Lung (tissue), 12 donors: ENCODE measurements around the gene GPC6. TPM values are rescaled to one million over a fixed set of nuclear protein-coding genes. Genes with fewer than 3 reads are reported as not detected.

ENCODE experiments used
- ATAC-seq: fragments of 200-7000 bp; cut with Tn5 transposase; one replicate; pipeline ENCODE4 v1.9.1; 2020; ENCODE audit warnings: moderate number of reproducible peaks; ENCODE audit not compliant: insufficient read depth, low FRiP score
- DNase-seq, 3 donors: peaks; one replicate each; pipeline ENCODE4 v3.0.0-alpha.2; 2013 to 2017
- H3K27ac ChIP-seq, 2 donors: one replicate each; pipeline ENCODE4 v1.5.1; 2013; ENCODE audit warnings: mild to moderate bottlenecking in 2 of 2, moderate library complexity in 2 of 2, control low read depth in 1 of 2, inconsistent platforms in 1 of 2, low read depth in 1 of 2, low read length in 1 of 2
- H3K27me3 ChIP-seq, 3 donors: one replicate each; pipeline ENCODE4 v1.5.1; 2013; ENCODE audit warnings: low read length in 2 of 3; ENCODE audit not compliant: control insufficient read depth in 3 of 3, insufficient read depth in 3 of 3
- H3K36me3 ChIP-seq, 4 donors: one replicate each; pipeline ENCODE4 v1.5.1; 2013; ENCODE audit warnings: low read length in 4 of 4, mild to moderate bottlenecking in 1 of 4, moderate library complexity in 1 of 4; ENCODE audit not compliant: control insufficient read depth in 4 of 4, insufficient read depth in 4 of 4
- H3K4me1 ChIP-seq, 5 donors: one replicate each; pipeline ENCODE4 v1.5.1; 2013; ENCODE audit warnings: low read length in 5 of 5, mild to moderate bottlenecking in 2 of 5, moderate library complexity in 1 of 5; ENCODE audit not compliant: control insufficient read depth in 5 of 5, insufficient read depth in 5 of 5
- H3K4me3 ChIP-seq: one replicate; pipeline ENCODE4 v1.5.1; 2013; ENCODE audit warnings: mild to moderate bottlenecking, control low read depth, moderate library complexity
- H3K9ac ChIP-seq, 2 donors: one replicate each; pipeline ENCODE4 v1.5.1; 2013; ENCODE audit warnings: low read length in 2 of 2, control low read depth in 1 of 2; ENCODE audit not compliant: insufficient read depth in 1 of 2
- H3K9me3 ChIP-seq, 4 donors: one replicate each; pipeline ENCODE4 v1.5.1; 2013; ENCODE audit warnings: low read length in 3 of 4, mild to moderate bottlenecking in 1 of 4, moderate library complexity in 1 of 4; ENCODE audit not compliant: control insufficient read depth in 4 of 4, insufficient read depth in 3 of 4
- CTCF ChIP-seq: IDR thresholded peaks from 2 replicates; pipeline ENCODE4 v1.5.1; 2012; ENCODE audit warnings: mild to moderate bottlenecking; ENCODE audit errors: control extremely low read depth, extremely low read depth
- WGBS, 2 donors: extraction: QIAGEN DNeasy Blood & Tissue Kit; methylation state at CpG; one replicate each; pipeline ENCODE4 v1.1.7; 2013; 5-methylcytosine and 5-hydroxymethylcytosine counted together
- polyA plus RNA-seq, 2 donors: library from polyadenylated mRNA; stranded (reverse); fragments of 200-250 nt; gene quantifications; one replicate each; pipeline ENCODE4 v1.2.1, GENCODE V29; 2013
- total RNA-seq, 2 donors: library from RNA; depleted of rRNA in 1 of 2; stranded (reverse); fragments of >200 nt in 1 of 2; gene quantifications; one replicate each; pipeline ENCODE4 v1.2.1, GENCODE V29; 2014 to 2021
- donor health status: control.
- donor health status: control.
- donor health status: Bipolar disorder and iron deficiency.
- donor health status: healthy.
- donor health status: DM: yes; HTN: yes; CAD: no.

GPC6 gene
- total and polyA plus RNA-seq, 4 donors, result 0.45 to 31.4 (median 4.8) TPM

GRCh38 chr13:93217721-93218261 lies 8.8 kb upstream of the GPC6 start:
- WGBS, 2 donors, result 65 to 67% methylated on average over 6 of the region's 6 CpGs
- Histone ChIP-seq H3K9me3 (no peaks in the 10 kb centered on the region), H3K9ac (no peak overlapping the region), H3K4me1 (peaks cover 0 to 10% (median 0%) of the 10 kb centered on the region in 5 donors), H3K27me3 (no peaks in the 10 kb centered on the region), H3K36me3 (no peaks in the 10 kb centered on the region), H3K27ac (no peak overlapping the region), H3K4me3 (no peak overlapping the region)
- no peak for TF ChIP-seq CTCF
- ATAC-seq (no peak), DNase-seq (peak; percentile 73 to 97 (median 94))

GRCh38 chr13:93218583-93218982 lies 8.0 kb upstream of the GPC6 start:
- no peak overlapping the region for H3K4me3 ChIP-seq
- H3K27ac ChIP-seq, result no peak overlapping the region
- DNase-seq, result no peak
- no peaks in the 10 kb centered on the region for H3K27me3 ChIP-seq
- no peak for TF ChIP-seq CTCF
- H3K36me3 ChIP-seq, result no peaks in the 10 kb centered on the region
- ATAC-seq, result no peak
- H3K9me3 ChIP-seq, result no peaks in the 10 kb centered on the region
- H3K9ac ChIP-seq, result no peak overlapping the region
- H3K4me1 ChIP-seq, result peaks cover 0 to 10% (median 0%) of the 10 kb centered on the region in 5 donors
- 75 to 94% methylated on average over 3 of the region's 3 CpGs for WGBS, 2 donors

- H3K4me1 ChIP-seq, result peaks cover 0 to 10% (median 0%) of the 10 kb centered on the region in 5 donors
- no peak for DNase-seq
- no peak overlapping the region for H3K9ac ChIP-seq
- TF ChIP-seq CTCF, result no peak
- no peaks in the 10 kb centered on the region for H3K36me3 ChIP-seq
- H3K9me3 ChIP-seq, result no peaks in the 10 kb centered on the region
- H3K4me3 ChIP-seq, result no peak overlapping the region
- no peaks in the 10 kb centered on the region for H3K27me3 ChIP-seq
- no peak overlapping the region for H3K27ac ChIP-seq
- WGBS, 2 donors, result 55 to 56% methylated on average over 3 of the region's 3 CpGs
- ATAC-seq, result no peak
These were observed 6.5 kb upstream of the GPC6 start for GRCh38 chr13:93220073-93220472.

GRCh38 chr13:93222976-93223375 lies 3.6 kb upstream of the GPC6 start:
- no peaks in the 10 kb centered on the region for H3K36me3 ChIP-seq
- no peak overlapping the region for H3K27ac ChIP-seq
- ATAC-seq, result no peak
- no peak for DNase-seq
- WGBS, 2 donors, result 87 to 90% methylated on average over 4 of the region's 4 CpGs
- H3K9ac ChIP-seq, result no peak overlapping the region
- no peak for TF ChIP-seq CTCF
- no peak overlapping the region for H3K4me3 ChIP-seq
- no peaks in the 10 kb centered on the region for H3K27me3 ChIP-seq
- peaks cover 0 to 16% (median 0%) of the 10 kb centered on the region in 5 donors for H3K4me1 ChIP-seq
- peaks cover 0 to 3% (median 0%) of the 10 kb centered on the region in 4 donors for H3K9me3 ChIP-seq
